ENCODE data around the gene PADI6. TPM values are rescaled to one million over a fixed set of nuclear protein-coding genes. Genes with fewer than 3 reads are reported as not detected.

PADI6 gene
- total RNA-seq, 4 donors from 2014 or later: not detected

GRCh38 chr1:17392199-17392740 lies 20.3 kb downstream of the PADI6 start:
- Histone ChIP-seq H3K27me3 (peaks cover 11% of the 10 kb centered on the region), H3K4me1 (no peaks in the 10 kb centered on the region), H3K4me3 (no peak overlapping the region), H3K9me3 (no peaks in the 10 kb centered on the region), H3K27ac (no peak overlapping the region), H3K36me3 (no peaks in the 10 kb centered on the region)
- 35 to 81% methylated on average over 3 to 4 of the region's 10 CpGs for WGBS, 2 donors (ENCODE audit: low coverage in 1 of 2)
- TF ChIP-seq POLR2AphosphoS5 (IDR thresholded peaks at IDR 0.05) (no peak), CTCF (IDR thresholded peaks at IDR 0.05) (no peak), EP300 (IDR thresholded peaks at IDR 0.05) (no peak), POLR2A (IDR thresholded peaks at IDR 0.05) (no peak)
- no peak for ATAC-seq

GRCh38 chr1:17393230-17393629 lies 21.2 kb downstream of the PADI6 start:
- TF ChIP-seq CTCF (IDR thresholded peaks at IDR 0.05) (no peak), POLR2AphosphoS5 (IDR thresholded peaks at IDR 0.05) (no peak), POLR2A (IDR thresholded peaks at IDR 0.05) (no peak), EP300 (IDR thresholded peaks at IDR 0.05) (no peak)
- Histone ChIP-seq H3K9me3 (no peaks in the 10 kb centered on the region), H3K27me3 (peaks cover 11% of the 10 kb centered on the region), H3K27ac (no peak overlapping the region), H3K4me3 (no peak overlapping the region), H3K4me1 (no peaks in the 10 kb centered on the region), H3K36me3 (no peaks in the 10 kb centered on the region)
- WGBS, 2 donors (ENCODE audit: low coverage in 1 of 2): 65 to 69% methylated on average over 5 to 8 of the region's 8 CpGs
- no peak for ATAC-seq

- Histone ChIP-seq H3K4me3 (no peak overlapping the region), H3K9me3 (no peaks in the 10 kb centered on the region), H3K27ac (no peak overlapping the region), H3K36me3 (no peaks in the 10 kb centered on the region), H3K27me3 (peaks cover 6% of the 10 kb centered on the region), H3K4me1 (no peaks in the 10 kb centered on the region)
- ATAC-seq: no peak
- WGBS, 2 donors (ENCODE audit: low coverage in 1 of 2): 77 to 80% methylated on average over 2 of the region's 7 CpGs
- TF ChIP-seq CTCF (IDR thresholded peaks at IDR 0.05): no peak
- no peak for TF ChIP-seq POLR2A (IDR thresholded peaks at IDR 0.05)
- no peak for TF ChIP-seq POLR2AphosphoS5 (IDR thresholded peaks at IDR 0.05)
- no peak for TF ChIP-seq EP300 (IDR thresholded peaks at IDR 0.05)
These were observed 26.1 kb downstream of the PADI6 start for GRCh38 chr1:17397910-17398695.

GRCh38 chr1:17400725-17401341 lies 28.8 kb downstream of the PADI6 start:
- no peak overlapping the region for H3K27ac ChIP-seq
- H3K4me1 ChIP-seq: no peaks in the 10 kb centered on the region
- no peaks in the 10 kb centered on the region for H3K36me3 ChIP-seq
- no peak overlapping the region for H3K4me3 ChIP-seq
- 73 to 78% methylated on average over 6 of the region's 11 CpGs for WGBS, 2 donors (ENCODE audit: low coverage in 1 of 2)
- no peaks in the 10 kb centered on the region for H3K9me3 ChIP-seq
- TF ChIP-seq POLR2AphosphoS5 (IDR thresholded peaks at IDR 0.05): no peak
- TF ChIP-seq EP300 (IDR thresholded peaks at IDR 0.05): no peak
- TF ChIP-seq CTCF (IDR thresholded peaks at IDR 0.05): no peak
- TF ChIP-seq POLR2A (IDR thresholded peaks at IDR 0.05): no peak
- H3K27me3 ChIP-seq: peaks cover 14% of the 10 kb centered on the region
- ATAC-seq: no peak

Measured in gastroesophageal sphincter (tissue), 4 donors.